ENCODE measurements around the gene SGSM1. TPM values are rescaled to one million over a fixed set of nuclear protein-coding genes. Genes with fewer than 3 reads are reported as not detected.
A peak's percentile ranks its signal among the peaks of the same experiment; 100 is the strongest.

Gene SGSM1
- total RNA-seq, 2 donors from 2014 or later, result 1.6 to 3.0 TPM

DNA sequence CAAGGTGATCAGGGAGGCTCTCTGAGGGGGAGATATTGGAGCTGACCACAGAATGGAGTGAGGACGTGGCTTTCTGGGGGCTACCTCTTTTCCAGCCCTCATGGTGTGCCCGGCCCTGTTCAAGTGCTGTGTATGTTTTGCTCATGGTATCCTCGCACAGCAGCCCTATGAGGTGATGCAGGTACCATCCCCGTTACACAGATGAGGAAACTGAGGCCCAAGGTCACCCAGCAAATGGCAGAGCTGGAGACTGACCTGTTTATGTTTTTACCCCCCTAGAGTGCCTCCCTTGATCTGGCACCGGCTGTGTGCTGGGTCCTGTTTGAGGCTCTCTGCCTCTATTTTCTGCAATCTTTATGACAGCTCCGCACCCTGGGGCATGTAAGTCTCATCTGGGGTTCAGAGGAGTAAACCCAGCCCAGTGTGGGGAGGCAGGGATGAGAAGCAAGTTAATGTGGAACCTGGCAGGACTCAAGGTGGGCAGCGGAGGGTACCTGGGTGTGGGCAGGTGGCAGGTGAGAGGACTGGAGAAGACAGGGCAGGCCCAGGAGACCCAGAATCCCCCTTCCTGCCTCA lies 20.8 kb downstream of the SGSM1 start:
- no peak overlapping the region for H3K27ac ChIP-seq (ENCODE audit: low read depth, low read length)
- H3K4me3 ChIP-seq (ENCODE audit: low read length), result no peak overlapping the region
- peaks cover 10% of the 10 kb centered on the region for H3K4me1 Mint-ChIP-seq
- no peak overlapping the region for H3K27ac Mint-ChIP-seq
- H3K4me1 ChIP-seq (ENCODE audit: control insufficient read depth, insufficient read depth, low read length), result no peaks in the 10 kb centered on the region
- H3K4me3 Mint-ChIP-seq, result no peak overlapping the region
- H3K27me3 Mint-ChIP-seq (ENCODE audit: insufficient read depth), result no peaks in the 10 kb centered on the region
- H3K36me3 ChIP-seq (ENCODE audit: control insufficient read depth, insufficient read depth, low read length), result no peaks in the 10 kb centered on the region
- no peaks in the 10 kb centered on the region for H3K9me3 Mint-ChIP-seq
- DNase-seq, result peak; percentile 28
- H3K9me3 ChIP-seq (ENCODE audit: control insufficient read depth, low read length), result no peaks in the 10 kb centered on the region
- TF ChIP-seq, protein P1, sequence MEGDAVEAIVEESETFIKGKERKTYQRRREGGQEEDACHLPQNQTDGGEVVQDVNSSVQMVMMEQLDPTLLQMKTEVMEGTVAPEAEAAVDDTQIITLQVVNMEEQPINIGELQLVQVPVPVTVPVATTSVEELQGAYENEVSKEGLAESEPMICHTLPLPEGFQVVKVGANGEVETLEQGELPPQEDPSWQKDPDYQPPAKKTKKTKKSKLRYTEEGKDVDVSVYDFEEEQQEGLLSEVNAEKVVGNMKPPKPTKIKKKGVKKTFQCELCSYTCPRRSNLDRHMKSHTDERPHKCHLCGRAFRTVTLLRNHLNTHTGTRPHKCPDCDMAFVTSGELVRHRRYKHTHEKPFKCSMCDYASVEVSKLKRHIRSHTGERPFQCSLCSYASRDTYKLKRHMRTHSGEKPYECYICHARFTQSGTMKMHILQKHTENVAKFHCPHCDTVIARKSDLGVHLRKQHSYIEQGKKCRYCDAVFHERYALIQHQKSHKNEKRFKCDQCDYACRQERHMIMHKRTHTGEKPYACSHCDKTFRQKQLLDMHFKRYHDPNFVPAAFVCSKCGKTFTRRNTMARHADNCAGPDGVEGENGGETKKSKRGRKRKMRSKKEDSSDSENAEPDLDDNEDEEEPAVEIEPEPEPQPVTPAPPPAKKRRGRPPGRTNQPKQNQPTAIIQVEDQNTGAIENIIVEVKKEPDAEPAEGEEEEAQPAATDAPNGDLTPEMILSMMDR (conservative IDR thresholded peaks at IDR 0.05), result no peak
- no peaks in the 10 kb centered on the region for H3K27me3 ChIP-seq (ENCODE audit: control insufficient read depth, insufficient read depth, low read length, poor library complexity, severe bottlenecking)
- no peaks in the 10 kb centered on the region for H3K36me3 Mint-ChIP-seq (ENCODE audit: low read depth)
- 90 to 91% methylated on average over 5 to 7 of the region's 7 CpGs for WGBS, 2 experiments (ENCODE audit: insufficient coverage in 1 of 2, insufficient read length in 1 of 2)
- no peak overlapping the region for H3K9ac ChIP-seq (ENCODE audit: extremely low read depth, low read length, poor library complexity, severe bottlenecking)

DNA sequence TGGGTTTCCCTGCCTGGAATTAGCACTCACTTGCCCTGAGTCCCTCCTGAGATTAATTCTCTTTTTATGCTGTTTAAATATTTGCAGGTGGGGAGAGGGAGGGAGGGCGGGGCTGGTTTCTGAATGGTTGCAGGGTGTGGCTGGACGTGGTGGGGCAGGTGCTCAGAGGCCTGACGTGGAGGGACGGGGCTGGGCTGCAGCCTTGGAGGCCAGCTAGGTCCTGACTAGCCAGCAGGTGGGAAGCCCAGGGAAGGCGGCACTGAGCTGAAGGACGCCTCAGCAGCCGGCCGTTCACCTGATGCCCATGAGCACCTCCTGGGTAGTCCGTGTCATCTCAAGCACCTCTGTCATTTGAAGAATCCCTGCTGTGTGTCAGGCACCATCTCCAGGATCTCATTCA lies 21.3 kb downstream of the SGSM1 start:
- Mint-ChIP-seq H3K4me1 (peaks cover 10% of the 10 kb centered on the region), H3K36me3 (ENCODE audit: low read depth) (no peaks in the 10 kb centered on the region), H3K9me3 (no peaks in the 10 kb centered on the region), H3K27ac (no peak overlapping the region), H3K4me3 (no peak overlapping the region), H3K27me3 (ENCODE audit: insufficient read depth) (no peaks in the 10 kb centered on the region)
- Histone ChIP-seq H3K27ac (ENCODE audit: low read depth, low read length) (no peak overlapping the region), H3K9ac (ENCODE audit: extremely low read depth, low read length, poor library complexity, severe bottlenecking) (no peak overlapping the region), H3K4me1 (ENCODE audit: control insufficient read depth, insufficient read depth, low read length) (no peaks in the 10 kb centered on the region), H3K27me3 (ENCODE audit: control insufficient read depth, insufficient read depth, low read length, poor library complexity, severe bottlenecking) (no peaks in the 10 kb centered on the region), H3K36me3 (ENCODE audit: control insufficient read depth, insufficient read depth, low read length) (no peaks in the 10 kb centered on the region), H3K9me3 (ENCODE audit: control insufficient read depth, low read length) (no peaks in the 10 kb centered on the region), H3K4me3 (ENCODE audit: low read length) (no peak overlapping the region)
- no peak for DNase-seq
- TF ChIP-seq, protein P1 (conservative IDR thresholded peaks at IDR 0.05), result no peak
- 83 to 91% methylated on average over 8 to 9 of the region's 9 CpGs for WGBS, 2 experiments (ENCODE audit: insufficient coverage in 1 of 2, insufficient read length in 1 of 2)

DNA sequence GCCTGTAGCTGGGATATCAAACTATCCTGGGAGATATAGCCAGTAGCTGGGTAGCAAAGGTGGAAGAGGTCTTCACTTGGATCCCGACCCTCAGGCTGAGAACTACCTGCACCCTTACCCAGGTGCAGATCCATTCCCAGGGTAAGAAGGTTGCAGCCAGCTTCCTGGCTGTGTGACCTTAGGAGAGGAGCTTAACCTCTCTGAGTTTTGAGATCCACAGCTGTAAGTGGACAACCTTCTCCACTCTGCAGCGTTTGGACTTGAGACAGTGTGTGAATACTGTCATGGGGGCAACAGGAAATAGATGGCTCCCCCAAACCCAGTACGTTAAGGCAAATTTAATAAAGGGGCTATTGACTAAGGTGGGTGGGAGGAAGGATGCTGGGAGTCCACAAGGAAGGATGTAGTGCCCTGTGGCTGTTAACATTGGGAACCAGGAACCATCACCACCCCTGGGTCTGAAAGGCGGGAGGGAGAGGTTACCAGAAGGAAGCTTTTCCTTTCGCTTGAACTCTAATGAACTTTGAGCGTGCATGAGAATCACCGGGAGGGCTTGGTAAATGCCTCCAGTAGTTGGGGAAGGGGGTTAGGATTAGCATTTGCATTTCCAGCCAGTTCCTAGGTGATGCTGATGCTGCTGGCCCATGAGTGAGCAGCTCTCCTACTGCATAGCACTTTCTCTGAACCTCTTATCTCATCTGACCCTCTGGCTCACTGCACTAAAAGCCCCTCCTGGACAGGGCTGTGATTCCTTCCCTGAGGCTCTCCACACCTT lies 24.4 kb downstream of the SGSM1 start:
- WGBS, 2 experiments (ENCODE audit: insufficient coverage in 1 of 2, insufficient read length in 1 of 2), result 61 to 69% methylated on average over 3 to 6 of the region's 7 CpGs
- Mint-ChIP-seq H3K9me3 (no peaks in the 10 kb centered on the region), H3K4me1 (peaks cover 10% of the 10 kb centered on the region), H3K27ac (no peak overlapping the region), H3K4me3 (no peak overlapping the region), H3K36me3 (ENCODE audit: low read depth) (no peaks in the 10 kb centered on the region), H3K27me3 (ENCODE audit: insufficient read depth) (no peaks in the 10 kb centered on the region)
- no peaks in the 10 kb centered on the region for H3K9me3 ChIP-seq (ENCODE audit: control insufficient read depth, low read length)
- H3K27ac ChIP-seq (ENCODE audit: low read depth, low read length), result no peak overlapping the region
- no peak overlapping the region for H3K4me3 ChIP-seq (ENCODE audit: low read length)
- no peaks in the 10 kb centered on the region for H3K4me1 ChIP-seq (ENCODE audit: control insufficient read depth, insufficient read depth, low read length)
- H3K36me3 ChIP-seq (ENCODE audit: control insufficient read depth, insufficient read depth, low read length), result no peaks in the 10 kb centered on the region
- DNase-seq, result no peak
- no peaks in the 10 kb centered on the region for H3K27me3 ChIP-seq (ENCODE audit: control insufficient read depth, insufficient read depth, low read length, poor library complexity, severe bottlenecking)
- TF ChIP-seq, protein P1 (conservative IDR thresholded peaks at IDR 0.05), result no peak
- no peak overlapping the region for H3K9ac ChIP-seq (ENCODE audit: extremely low read depth, low read length, poor library complexity, severe bottlenecking)

Measured in endodermal cell (in vitro differentiated cells).